NCI-H748 (cell line): ENCODE data around the gene TWF2.

Experiments used
- DNase-seq: peaks from one replicate; lab custom pipeline; 2025; ENCODE audit not compliant: unreplicated experiment; lab: John Stamatoyannopoulos, UW

Gene TWF2

GRCh38 chr3:52204337-52205073 lies 34.5 kb downstream of the TWF2 start:
- DNase-seq = peak; percentile 92

DNA sequence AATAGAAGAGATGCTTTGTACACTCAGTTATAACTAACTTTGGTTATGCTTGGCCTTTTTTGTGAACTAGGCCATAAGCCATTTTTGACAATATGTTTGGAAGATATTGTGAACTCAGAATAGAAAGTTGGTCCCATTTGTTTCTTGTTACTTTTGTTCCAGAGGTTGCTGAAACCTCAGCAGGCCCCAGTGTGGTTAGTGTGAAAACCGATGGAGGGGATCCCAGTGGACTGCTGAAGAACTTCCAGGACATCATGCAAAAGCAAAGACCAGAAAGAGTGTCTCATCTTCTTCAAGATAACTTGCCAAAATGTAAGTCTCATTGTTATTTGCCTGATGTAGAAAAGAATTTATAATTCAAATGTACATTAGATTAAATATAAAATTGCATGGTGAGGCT lies 35.3 kb downstream of the TWF2 start:
- DNase-seq = no peak

DNA sequence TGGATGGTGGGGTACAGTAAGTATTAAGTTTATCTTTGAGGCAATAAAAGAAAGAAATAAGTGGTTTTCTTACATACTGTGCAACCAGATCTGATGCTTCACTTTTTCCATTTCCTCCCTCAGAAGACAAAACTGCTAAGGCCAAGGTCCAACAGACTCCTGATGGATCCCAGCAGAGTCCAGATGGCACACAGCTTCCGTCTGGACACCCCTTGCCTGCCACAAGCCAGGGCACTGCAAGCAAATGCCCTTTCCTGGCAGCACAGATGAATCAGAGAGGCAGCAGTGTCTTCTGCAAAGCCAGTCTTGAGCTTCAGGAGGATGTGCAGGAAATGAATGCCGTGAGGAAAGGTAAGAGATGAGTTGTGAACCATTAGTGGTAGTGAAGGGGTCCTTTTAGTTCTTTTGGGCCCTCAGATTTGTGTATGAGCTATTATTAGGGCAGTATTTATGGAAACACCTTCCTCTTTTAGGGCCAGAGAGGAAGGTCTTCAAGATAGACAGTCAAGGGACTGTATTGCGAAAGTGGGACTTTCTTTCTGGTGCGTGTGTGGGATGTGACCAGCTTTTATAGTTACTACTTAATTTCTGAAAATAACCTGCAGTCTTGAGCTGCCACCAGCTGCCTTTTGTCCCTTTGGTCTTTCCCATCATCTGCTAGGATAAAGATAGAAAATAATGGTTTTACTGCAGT lies 36.4 kb downstream of the TWF2 start:
- DNase-seq = no peak

DNA sequence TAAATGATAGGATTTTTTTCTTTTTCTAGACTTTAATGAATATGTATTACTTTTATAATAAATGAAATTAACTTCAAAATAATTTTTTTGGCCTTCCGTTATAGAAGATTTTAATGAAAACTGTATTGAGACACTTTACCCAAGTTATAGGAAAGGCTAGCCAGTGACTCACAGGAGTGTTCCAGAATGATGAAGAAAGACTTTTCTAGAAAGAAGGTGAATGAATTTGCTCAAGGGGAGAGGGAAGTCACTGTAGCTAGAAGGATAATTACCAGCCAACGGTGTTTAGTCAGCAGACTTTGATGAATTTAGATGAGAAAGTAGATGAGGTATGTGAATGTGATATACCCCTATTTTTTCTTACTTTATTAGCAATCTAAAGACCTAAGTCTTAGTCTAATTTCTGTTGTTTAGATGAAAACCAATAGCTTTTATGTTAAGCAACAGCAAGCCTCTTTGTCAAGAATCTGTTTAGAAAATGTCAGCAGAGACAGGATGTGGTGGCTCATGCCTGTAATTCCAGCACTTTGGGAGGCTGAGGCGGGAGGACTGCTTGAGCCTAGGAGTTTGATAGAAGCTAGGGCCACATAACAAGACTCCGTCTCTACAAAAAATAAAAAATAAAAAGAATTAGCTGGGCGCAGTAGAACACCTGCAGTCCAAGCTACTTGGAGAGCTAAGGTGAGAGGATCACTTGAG lies 37.8 kb downstream of the TWF2 start:
- no peak for DNase-seq

GRCh38 chr3:52198643-52199608 lies 40.0 kb downstream of the TWF2 start:
- no peak for DNase-seq

DNA sequence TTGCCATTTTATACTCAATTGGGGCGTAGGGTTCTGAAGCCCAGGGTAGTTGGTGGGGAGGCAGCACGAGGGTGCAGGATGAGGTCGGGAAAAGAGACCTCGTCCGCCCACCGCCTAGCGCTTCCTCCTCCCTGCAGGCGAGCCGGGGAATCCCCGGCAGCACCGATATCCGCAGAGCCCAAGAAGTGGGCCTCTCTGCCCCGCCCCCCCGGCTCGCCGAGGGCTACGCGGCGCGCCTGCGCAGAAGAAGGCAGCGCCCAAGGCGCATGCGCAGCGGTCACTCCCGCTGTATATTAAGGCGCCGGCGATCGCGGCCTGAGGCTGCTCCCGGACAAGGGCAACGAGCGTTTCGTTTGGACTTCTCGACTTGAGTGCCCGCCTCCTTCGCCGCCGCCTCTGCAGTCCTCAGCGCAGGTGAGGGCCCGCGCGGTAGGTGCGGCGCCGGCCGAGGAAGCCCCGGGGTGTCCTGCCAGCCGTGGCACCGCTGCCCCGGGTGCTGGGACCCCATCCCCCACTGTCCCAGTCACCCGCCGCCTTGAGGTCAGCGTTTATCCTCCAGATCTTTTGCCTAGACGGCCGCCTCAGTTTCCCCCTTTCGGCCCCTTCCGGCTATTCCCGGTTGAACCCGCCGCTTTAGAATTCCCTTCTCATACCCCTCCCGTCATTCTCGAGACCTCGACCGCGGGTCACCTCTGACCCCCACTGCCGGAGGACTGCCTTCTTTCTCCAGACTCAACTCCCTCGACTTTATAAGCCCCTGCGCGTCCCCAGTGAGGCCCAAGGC lies 40.9 kb downstream of the TWF2 start, which contains the start of gene ALAS1:
ALAS1 (plus strand) TSS at position 319 of the 784 bp plus-strand sequence. CDS start 1,082 bp downstream, outside the sequence.
- DNase-seq = peak; percentile 87

DNA sequence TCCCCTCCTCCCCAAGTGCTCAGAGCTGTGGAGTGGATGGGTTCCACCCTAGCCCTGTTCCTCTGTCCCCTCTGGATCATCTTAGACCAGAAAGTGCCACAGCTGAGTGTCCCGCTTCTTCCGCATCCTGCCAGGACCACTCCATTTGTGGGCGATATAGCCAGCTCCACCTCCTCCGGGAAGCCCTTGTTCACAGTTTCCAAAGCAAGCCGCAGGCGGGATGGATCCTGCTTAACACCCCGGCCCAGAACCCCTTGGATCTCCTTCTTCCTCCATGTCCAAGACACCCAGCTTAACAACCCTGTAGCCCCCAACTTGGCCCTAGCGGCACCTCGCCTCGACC lies 41.5 kb downstream of the TWF2 start:
- DNase-seq = no peak

DNA sequence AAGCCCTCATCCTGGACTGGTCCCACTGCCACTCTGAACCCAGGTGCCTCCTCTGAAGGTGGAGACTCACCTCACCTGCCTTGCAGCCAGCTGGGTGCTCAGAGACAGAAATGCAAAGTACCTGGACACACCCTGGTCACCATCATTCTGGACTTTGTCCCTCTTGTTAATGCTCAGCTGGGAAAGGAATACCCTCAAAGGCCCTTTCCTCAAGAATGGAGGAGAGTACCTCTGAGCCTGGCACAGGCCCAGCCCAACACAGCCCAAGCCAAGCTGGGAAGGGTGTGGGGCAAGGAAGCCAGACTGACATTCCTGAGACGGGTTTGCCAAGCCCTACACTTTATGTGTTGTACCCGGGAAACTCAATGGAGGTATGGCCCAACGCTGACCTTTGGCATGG lies 42.0 kb downstream of the TWF2 start:
- DNase-seq = no peak

DNA sequence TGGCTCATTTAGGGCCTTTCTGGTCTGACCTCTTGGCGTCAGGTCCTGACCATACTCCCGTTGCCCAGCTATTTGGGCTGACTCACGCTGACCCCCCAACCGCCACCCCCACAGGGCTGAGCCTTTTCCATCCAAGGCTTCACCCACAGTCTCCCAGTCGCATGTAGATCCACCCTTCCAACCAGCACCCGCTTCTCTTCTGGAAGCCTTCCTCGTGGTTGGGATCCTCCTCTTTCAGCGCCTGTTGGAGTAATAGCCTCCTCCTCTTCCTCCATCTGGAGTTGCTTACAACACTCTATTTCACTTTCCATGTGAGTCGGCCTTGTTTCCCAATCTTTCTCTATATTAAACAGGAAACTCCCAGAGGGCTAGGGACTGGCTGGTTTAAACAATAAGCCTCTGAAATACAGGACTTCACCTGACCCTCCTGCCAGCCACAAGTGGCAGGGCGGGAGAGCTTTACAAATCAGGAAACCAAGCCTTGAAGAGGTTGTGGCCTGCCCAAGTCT lies 43.1 kb downstream of the TWF2 start:
- DNase-seq = no peak

GRCh38 chr3:52195291-52195597 lies 43.7 kb downstream of the TWF2 start:
- no peak for DNase-seq

- DNase-seq = no peak
These were observed 44.3 kb downstream of the TWF2 start for GRCh38 chr3:52194485-52195290.

- no peak for DNase-seq
These were observed 45.9 kb downstream of the TWF2 start for GRCh38 chr3:52193065-52193464.

DNA sequence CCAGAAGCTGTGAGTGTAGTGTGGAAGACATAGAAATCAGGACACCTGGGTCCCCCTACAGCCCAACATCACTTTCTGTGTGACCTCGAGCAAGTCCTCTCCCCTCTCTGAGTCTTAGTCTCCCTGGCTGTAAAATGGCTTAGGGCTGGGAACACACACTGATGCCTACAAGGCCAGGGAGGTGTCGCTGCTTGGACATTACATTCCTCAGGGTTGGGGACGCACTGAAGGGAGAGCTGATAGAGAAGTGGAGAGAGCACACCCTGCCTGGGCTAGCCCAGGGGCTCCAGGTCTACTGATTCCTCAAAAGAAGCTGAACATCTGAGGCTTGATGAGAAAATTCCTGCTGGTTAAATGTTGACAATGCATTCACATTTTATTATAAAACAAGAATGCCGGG lies 47.3 kb downstream of the TWF2 start:
- DNase-seq = no peak

DNA sequence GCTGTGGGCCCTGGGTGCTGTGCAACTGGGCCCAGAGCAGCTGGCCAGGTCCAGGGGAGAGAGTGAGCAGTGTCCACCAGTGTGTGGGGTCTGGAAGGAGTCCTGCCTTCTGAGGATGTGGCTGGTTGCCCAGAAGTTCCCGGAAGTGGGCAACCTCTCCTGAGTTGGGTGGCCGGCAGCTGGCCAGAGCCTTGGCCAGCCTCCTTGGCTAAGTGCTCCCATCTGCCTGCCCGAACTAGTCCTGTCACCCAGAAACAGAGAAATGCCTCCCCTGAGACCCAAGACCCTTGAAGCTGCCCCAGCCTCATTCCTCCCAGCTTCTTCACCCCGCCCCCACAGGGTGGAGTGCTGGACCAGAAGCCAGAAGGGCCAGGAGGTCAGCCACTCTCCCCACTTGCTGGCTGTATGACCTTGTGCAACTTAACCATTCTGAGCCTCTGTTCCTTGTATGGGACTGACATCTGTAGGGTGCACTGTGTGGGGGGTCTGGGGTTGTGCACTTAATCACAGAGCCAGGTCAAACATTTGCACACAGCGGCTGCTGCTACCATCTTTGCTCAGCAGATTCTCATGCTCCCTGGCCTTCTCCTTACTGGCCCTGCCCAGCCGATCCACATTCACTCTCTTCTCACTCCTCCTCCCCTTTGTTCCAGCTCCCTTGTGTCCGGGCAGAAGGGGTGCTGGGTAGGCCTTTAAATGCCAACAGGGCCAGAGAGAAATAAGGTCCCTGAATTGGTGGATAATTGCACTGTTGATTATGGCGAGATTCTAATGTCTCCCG lies 48.5 kb downstream of the TWF2 start:
- DNase-seq = no peak

DNA sequence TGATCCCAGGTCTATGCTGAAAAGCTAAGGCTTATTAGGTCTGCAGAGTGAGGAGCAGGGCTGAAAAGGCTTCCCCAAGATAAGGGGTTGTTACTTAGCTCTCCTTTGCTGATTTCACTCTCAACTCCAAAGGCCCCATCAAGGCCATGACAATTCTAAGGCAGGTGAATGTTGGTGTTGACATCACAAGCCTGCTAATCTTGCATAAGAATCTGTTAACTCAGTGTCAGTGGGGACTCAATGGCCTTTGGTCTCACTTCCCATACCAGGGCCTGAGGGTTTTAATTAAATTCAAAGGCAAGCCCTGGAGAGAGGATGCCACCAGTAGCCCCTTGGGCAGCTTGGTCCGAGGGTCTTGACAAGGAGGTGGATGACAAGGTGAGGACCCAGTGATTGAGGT lies 50.4 kb downstream of the TWF2 start:
- no peak for DNase-seq

DNA sequence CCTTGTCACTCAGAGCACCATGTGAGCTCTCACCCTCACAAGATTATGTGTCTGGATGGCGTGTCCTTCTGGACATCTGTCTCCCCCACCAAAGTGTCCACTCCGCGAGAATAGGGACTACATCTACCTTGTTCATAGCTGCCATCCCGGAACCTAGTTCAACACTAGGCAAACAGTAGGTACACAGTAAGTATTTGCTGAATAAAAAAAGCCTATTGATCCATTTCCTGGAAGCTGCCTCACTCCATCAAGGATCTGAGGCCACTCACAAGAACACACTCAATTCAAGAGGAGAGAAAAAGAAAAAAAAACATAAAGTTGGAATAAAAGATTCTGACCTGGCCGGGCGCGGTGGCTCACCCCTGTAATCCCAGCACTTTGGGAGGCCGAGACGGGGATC lies 52.2 kb downstream of the TWF2 start:
- DNase-seq = no peak

- no peak for DNase-seq
These were observed 53.1 kb downstream of the TWF2 start for GRCh38 chr3:52185837-52186236.

DNA sequence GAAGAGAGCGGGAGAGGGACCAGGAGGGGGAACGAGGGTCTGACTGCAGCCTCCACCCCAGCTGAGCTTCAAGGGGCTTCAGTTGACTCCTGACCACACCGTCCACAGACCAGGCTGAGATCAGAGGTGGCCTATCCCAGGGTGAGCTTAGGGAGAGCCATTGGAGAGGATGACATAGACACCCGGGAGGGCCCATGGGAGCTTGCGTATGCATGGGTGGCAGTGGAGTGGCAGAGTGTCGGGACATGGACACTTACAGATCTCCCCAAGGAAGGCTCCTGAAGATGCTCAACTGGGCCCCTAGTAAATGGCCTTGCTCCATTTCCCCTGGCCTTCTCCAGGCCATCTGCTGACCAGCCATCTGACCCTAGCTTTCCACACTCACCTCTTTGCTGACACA lies 53.6 kb downstream of the TWF2 start:
- DNase-seq = no peak

DNA sequence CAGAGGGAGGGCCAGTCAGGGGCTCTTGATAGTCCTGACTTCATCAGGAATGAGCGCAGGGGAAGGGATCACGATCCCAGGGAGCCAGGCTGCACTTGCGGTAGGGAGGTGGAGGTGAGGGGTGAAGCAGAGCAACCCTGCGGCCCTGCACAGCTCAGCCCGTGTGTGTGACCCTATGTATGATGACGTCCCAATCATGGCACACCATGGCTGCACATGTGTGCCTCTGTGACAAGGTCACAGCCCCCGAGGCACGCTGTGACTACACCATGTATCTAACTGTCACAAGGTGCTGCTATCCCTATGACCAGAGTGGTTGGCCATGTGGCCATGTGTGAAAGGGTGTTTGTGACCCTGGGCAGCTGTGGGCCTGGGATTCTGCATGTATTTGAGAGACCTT lies 54.3 kb downstream of the TWF2 start:
- no peak for DNase-seq
